ENCODE measurements around the gene CACNA1D. TPM values are rescaled to one million over a fixed set of nuclear protein-coding genes. Genes with fewer than 3 reads are reported as not detected.
A peak's percentile ranks its signal among the peaks of the same experiment; 100 is the strongest.

The CACNA1D gene
- total and polyA plus RNA-seq, 9 of the 15 experiments (the other 6 are each of a cell fraction or from before 2014, with no cell fraction given) = 0.29 TPM; not detected in 8

DNA sequence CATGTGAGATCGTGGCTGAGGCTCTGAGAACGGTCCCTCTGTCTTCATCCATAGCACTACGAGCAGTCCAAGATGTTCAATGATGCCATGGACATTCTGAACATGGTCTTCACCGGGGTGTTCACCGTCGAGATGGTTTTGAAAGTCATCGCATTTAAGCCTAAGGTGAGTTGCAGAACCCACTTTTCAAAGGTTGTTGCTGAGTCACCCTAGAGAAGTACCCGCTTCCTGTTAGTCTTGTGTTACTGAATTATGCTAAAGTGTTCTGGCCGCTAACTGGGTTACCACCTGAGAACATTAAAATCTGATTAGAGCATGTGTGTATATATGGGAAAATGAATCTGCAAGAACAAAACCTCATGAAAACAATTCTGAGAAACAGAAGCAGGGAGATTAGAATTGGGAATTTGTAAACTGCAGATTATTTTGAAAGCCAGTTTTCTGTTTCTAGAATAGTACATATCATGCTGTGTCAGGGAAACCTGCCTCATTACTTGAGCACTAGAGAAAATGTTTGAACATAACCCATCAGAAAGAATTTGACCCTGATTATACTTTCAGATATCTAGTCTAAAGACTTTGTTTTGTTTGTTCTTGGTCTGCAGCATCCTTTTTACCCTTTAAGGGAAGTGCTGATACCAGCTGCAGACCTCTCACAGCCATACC lies 259.2 kb downstream of the CACNA1D start:
- intact Hi-C loops (cut with micrococcal nuclease) (no loop called here), in situ Hi-C loops (cut with MboI) (no loop called here)
- TF ChIP-seq NFE2 (IDR thresholded peaks at IDR 0.05; ENCODE audit: low read depth) (peak; percentile 65), ZNF316 (IDR thresholded peaks at IDR 0.05) (0 out of 2 replicates have a peak, but pooled peaks have one; percentile 11), HMG20B (CRISPR knock-in tag; IDR thresholded peaks at IDR 0.05) (no peak)
- H3K4me3 ChIP-seq = no peak overlapping the region
- H3K9me1 ChIP-seq (ENCODE audit: control insufficient read depth, insufficient read depth, low read length) = no peaks in the 10 kb centered on the region
- POLR2A ChIA-PET = no interaction called here
- DNase-seq (ENCODE audit: extremely low read depth in 1 of 4, low spot score in 3 of 4) (no peak), FAIRE-seq (no peak), ATAC-seq (no peak)
- H3K79me2 ChIP-seq (ENCODE audit: control insufficient read depth, insufficient read depth, low read length) = no peaks in the 10 kb centered on the region
- no peak overlapping the region for H3K9ac ChIP-seq (ENCODE audit: insufficient read depth in 1 of 2, low read depth in 2 of 2, low read length in 2 of 2)
- BruUV-seq (replicated peaks) = no TSS peak
- no peaks in the 10 kb centered on the region; the same call in 1 of the 2 replicates for H4K20me1 ChIP-seq (replicated peaks; ENCODE audit: control insufficient read depth, insufficient read depth, low read length)
- no peak overlapping the region for H2AFZ ChIP-seq (ENCODE audit: low read depth, low read length)
- CTCF ChIA-PET (ENCODE audit: low intra/inter-chr PET ratio) = no interaction called here
- H3K4me1 ChIP-seq (replicated peaks in 1 of 2; ENCODE audit: control insufficient read depth in 2 of 2, insufficient read depth in 2 of 2, low read length in 2 of 2) = no peaks in the 10 kb centered on the region
- H3K4me2 ChIP-seq (ENCODE audit: insufficient read depth, low read length) = no peak overlapping the region
- no peaks in the 10 kb centered on the region for H3K36me3 ChIP-seq (ENCODE audit: control insufficient read depth, insufficient read depth, low read length)
- peaks cover 8 to 55% of the 10 kb centered on the region in 2 experiments; a peak in 3 of 5 replicates for H3K27me3 ChIP-seq (ENCODE audit: control insufficient read depth in 2 of 2, insufficient read depth in 2 of 2, low read length in 2 of 2)
- H3K27ac ChIP-seq (ENCODE audit: extremely low read depth, low read depth, low read length) = no peak overlapping the region
- H3K9me3 ChIP-seq (replicated peaks; ENCODE audit: control insufficient read depth, insufficient read depth, low read depth, low read length) = no peaks in the 10 kb centered on the region
- 0% methylated on average over 9 of the region's 9 CpGs for WGBS (ENCODE audit: insufficient coverage, low coverage, missing lambda C conversion rate)

DNA sequence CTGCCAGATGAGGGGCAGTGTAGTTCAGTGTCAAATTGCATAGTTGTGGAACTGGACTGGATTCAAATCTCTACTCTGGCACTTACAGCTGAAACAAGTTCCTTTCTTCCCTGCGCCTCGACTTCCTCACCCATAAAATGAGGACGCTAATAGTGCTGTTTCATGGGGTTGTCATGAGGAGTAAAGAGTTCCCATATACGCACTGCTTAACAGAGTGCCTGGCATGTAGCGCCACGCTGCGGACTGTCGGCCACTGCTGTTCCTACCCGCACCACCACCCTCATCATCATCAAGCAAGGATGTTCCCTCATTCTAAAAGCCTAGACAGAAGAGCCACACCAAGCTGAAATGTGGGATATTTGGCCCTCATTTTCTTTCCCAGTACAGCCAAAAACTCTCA lies 259.9 kb downstream of the CACNA1D start:
- Histone ChIP-seq H3K27me3 (ENCODE audit: control insufficient read depth in 2 of 2, insufficient read depth in 2 of 2, low read length in 2 of 2) (peaks cover 8 to 57% of the 10 kb centered on the region in 2 experiments; a peak in 3 of 5 replicates), H3K4me3 (no peak overlapping the region), H3K27ac (ENCODE audit: extremely low read depth, low read depth, low read length) (no peak overlapping the region), H4K20me1 (replicated peaks; ENCODE audit: control insufficient read depth, insufficient read depth, low read length) (no peaks in the 10 kb centered on the region; the same call in 1 of the 2 replicates), H3K9ac (ENCODE audit: insufficient read depth in 1 of 2, low read depth in 2 of 2, low read length in 2 of 2) (no peak overlapping the region), H3K36me3 (ENCODE audit: control insufficient read depth, insufficient read depth, low read length) (no peaks in the 10 kb centered on the region), H2AFZ (ENCODE audit: low read depth, low read length) (no peak overlapping the region), H3K4me2 (ENCODE audit: insufficient read depth, low read length) (no peak overlapping the region), H3K4me1 (replicated peaks in 1 of 2; ENCODE audit: control insufficient read depth in 2 of 2, insufficient read depth in 2 of 2, low read length in 2 of 2) (no peaks in the 10 kb centered on the region), H3K9me1 (ENCODE audit: control insufficient read depth, insufficient read depth, low read length) (no peaks in the 10 kb centered on the region), H3K9me3 (replicated peaks; ENCODE audit: control insufficient read depth, insufficient read depth, low read depth, low read length) (no peaks in the 10 kb centered on the region), H3K79me2 (ENCODE audit: control insufficient read depth, insufficient read depth, low read length) (no peaks in the 10 kb centered on the region)
- ChIA-PET CTCF (ENCODE audit: low intra/inter-chr PET ratio) (no interaction called here), POLR2A (no interaction called here)
- in situ Hi-C loops (cut with MboI) = no loop called here
- ATAC-seq (0 out of 3 replicates have a peak, but pooled peaks have one; percentile 49), DNase-seq (ENCODE audit: extremely low read depth in 1 of 4, low spot score in 3 of 4) (no peak), FAIRE-seq (no peak)
- WGBS (ENCODE audit: insufficient coverage, low coverage, missing lambda C conversion rate) = under 1% methylated on average over 9 of the region's 9 CpGs
- TF ChIP-seq C11orf30 (IDR thresholded peaks at IDR 0.05; ENCODE audit: low read depth) = no peak
- no peak for TF ChIP-seq TRIM28 (IDR thresholded peaks at IDR 0.05)
- TF ChIP-seq, protein P1, sequence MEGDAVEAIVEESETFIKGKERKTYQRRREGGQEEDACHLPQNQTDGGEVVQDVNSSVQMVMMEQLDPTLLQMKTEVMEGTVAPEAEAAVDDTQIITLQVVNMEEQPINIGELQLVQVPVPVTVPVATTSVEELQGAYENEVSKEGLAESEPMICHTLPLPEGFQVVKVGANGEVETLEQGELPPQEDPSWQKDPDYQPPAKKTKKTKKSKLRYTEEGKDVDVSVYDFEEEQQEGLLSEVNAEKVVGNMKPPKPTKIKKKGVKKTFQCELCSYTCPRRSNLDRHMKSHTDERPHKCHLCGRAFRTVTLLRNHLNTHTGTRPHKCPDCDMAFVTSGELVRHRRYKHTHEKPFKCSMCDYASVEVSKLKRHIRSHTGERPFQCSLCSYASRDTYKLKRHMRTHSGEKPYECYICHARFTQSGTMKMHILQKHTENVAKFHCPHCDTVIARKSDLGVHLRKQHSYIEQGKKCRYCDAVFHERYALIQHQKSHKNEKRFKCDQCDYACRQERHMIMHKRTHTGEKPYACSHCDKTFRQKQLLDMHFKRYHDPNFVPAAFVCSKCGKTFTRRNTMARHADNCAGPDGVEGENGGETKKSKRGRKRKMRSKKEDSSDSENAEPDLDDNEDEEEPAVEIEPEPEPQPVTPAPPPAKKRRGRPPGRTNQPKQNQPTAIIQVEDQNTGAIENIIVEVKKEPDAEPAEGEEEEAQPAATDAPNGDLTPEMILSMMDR (IDR thresholded peaks at IDR 0.05 in 2 of 3, conservative IDR thresholded peaks at IDR 0.05 in 1 of 3; ENCODE audit: insufficient read depth in 2 of 3, low read depth in 1 of 3, low read length in 3 of 3) = 0 out of 6 replicates have a peak, but pooled peaks of 1 of the 3 experiments have one; percentile 6
- TF ChIP-seq MCM3 (IDR thresholded peaks at IDR 0.05) = no peak
- TF ChIP-seq NBN (IDR thresholded peaks at IDR 0.05; ENCODE audit: low read depth) = no peak
- TF ChIP-seq ZNF778 (CRISPR knock-in tag; IDR thresholded peaks at IDR 0.05) = no peak
- no TSS peak for BruUV-seq (replicated peaks)
- intact Hi-C loops (cut with micrococcal nuclease) = no loop called here

All from K562 (cell line).